NCI-H1436 treated with DMSO at 0.1 percent for 48 hours (cell line): ENCODE results near the gene CA11.

Experiments
- DNase-seq: peaks from one replicate; lab custom pipeline; 2025; lab: John Stamatoyannopoulos, UW

Gene CA11

DNA sequence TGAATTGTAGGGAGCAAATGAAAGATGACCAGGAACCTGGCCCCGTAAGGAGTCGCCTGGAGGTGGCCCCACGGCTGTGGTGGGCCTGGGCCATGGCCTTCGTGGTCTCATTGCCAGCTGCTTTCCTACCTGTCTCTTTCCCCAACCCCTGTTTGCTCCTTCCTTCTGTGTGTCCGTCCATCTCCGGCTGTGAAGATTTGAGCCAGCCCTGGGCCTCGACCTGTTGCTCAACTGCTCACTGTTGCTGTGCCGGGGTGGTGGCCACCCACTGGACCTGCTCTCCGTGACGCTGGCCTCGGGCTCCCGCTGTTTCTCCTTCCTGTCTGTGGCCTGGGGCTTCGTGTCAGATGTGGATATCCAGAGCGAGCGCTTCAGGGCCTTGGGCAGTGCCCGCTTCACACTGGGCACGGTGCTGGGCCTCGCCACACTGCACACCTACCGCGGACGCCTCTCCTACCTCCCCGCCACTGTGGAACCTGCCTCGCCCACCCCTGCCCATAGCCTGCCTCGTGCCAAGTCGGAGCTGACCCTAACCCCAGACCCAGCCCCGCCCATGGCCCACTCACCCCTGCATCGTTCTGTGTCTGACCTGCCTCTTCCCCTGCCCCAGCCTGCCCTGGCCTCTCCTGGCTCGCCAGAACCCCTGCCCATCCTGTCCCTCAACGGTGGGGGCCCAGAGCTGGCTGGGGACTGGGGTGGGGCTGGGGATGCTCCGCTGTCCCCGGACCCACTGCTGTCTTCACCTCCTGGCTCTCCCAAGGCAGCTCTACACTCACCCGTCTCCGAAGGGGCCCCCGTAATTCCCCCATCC lies 17.3 kb downstream of the CA11 start:
- no peak for DNase-seq

- DNase-seq = no peak
Observed at GRCh38 chr19:48627865-48628314, 18.1 kb downstream of the CA11 start.

- no peak for DNase-seq
Observed at GRCh38 chr19:48627201-48627864, 18.7 kb downstream of the CA11 start.

GRCh38 chr19:48625891-48626327 lies 20.1 kb downstream of the CA11 start:
- no peak for DNase-seq

GRCh38 chr19:48624791-48625723 lies 20.9 kb downstream of the CA11 start:
- DNase-seq = no peak

- DNase-seq = peak; percentile 98
Observed at GRCh38 chr19:48624067-48624594, 21.9 kb downstream of the CA11 start.

- DNase-seq = no peak
Observed at GRCh38 chr19:48623556-48624066, 22.4 kb downstream of the CA11 start.

- DNase-seq = no peak
Observed at GRCh38 chr19:48619692-48620585, 26.0 kb downstream of the CA11 start.

- DNase-seq = peak; percentile 99
Observed at GRCh38 chr19:48618916-48619691, 26.9 kb downstream of the CA11 start, which contains the start of the genes RPL18 and SPHK2. Gene RPL18, minus strand, starts transcription at chr19:48619178. Its CDS starts 35 bp downstream, at chr19:48619143. Gene SPHK2, plus strand, starts transcription at chr19:48619506. Its CDS starts 1,009 bp downstream, at chr19:48620515.

DNA sequence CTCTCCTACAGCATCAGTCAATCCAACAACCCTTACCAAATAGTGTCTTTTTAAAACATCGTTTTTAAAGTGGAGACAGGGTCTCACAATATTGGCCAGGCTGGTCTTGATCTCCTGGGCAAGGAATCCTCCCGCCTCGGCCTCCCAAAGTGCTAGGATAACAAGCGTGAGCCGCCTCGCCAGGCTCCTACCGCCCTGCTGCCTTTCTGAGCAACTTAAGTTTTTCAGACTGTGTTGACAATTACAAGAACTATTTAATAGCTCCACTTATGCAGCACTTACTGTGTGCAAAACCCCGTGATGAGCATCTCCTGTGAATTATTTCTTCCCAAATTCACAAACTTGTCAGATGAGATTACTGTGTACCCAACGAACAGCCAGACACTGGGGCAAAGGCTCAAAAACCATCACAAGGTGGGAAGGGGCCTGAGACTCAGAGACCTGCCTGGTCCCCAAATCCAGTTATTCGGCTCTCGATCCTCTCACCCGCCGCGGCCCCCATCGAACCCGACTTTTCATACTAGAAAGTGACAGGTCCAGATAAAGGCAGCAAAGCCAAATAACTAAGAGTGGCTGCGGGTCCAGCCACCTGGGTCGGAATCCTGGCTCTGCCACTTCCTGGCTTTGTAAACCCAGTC lies 27.6 kb downstream of the CA11 start:
- DNase-seq = no peak

GRCh38 chr19:48617146-48617937 lies 28.6 kb downstream of the CA11 start:
- no peak for DNase-seq

DNA sequence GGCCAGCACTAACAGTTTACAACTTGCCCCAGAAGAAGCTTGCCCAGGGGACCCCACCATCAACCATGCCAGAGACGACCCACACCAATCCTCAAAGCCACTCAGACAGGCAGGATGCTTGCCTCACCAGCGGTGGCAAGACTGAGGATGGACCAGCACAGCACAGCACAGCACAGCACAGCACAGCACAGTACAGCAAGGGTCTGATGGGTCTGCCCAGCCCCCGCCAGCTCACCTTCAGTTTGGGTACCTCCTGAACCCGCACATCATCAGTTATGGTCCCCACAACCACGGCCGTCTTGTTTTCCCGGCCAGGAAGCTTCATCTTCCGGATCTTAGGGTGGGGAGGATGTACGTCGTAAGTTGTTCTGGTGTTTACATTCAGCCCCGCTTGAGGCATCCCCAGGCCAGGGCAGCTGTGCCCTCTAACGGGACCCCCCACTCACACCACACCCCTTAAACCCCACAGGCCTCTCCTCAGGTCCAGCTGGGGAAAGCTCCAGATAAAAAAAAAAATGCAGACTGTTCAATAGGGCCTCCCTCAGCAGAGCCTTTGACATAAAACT lies 29.4 kb downstream of the CA11 start:
- no peak for DNase-seq

- DNase-seq = no peak
Observed at GRCh38 chr19:48616041-48616436, 29.9 kb downstream of the CA11 start.

DNA sequence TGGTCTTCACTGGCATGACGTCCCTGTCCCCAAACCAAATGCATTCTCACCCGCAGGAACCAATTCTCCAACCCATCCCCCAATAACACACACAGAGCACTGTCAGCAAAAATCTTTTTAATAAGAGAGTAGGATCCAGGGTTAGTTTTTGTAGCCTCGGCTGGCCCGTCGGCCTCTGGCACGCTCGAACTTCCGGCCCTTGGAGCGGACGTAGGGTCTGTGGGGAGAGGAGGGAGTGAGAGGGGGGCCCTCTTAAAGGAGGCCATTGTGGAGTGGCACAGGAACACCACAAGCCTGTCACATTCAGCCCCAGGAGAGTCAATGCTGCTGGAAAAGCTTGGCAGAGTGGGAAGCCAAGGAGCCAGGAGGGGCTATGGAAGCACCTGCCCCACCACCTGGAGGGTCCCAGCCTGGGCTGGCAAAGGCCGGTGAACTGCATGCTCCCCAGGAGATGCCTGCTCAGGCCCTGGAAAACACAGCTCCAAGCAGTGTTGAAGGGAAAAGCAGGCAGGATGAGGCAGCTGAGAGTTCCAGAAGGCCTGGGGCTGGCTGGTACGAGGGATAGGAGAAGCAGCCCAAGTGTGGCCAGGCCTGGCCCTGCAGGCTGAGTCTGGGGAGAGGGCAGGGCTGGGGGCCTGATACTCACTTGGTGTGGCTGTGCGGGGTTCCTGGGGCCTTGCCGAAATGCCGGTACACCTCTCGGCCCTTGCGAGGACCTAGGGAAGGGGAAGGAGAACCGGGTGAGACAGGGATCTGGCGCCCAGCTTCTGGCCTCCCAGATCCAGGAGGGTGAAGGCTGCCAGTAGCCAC lies 30.6 kb downstream of the CA11 start:
- no peak for DNase-seq

DNA sequence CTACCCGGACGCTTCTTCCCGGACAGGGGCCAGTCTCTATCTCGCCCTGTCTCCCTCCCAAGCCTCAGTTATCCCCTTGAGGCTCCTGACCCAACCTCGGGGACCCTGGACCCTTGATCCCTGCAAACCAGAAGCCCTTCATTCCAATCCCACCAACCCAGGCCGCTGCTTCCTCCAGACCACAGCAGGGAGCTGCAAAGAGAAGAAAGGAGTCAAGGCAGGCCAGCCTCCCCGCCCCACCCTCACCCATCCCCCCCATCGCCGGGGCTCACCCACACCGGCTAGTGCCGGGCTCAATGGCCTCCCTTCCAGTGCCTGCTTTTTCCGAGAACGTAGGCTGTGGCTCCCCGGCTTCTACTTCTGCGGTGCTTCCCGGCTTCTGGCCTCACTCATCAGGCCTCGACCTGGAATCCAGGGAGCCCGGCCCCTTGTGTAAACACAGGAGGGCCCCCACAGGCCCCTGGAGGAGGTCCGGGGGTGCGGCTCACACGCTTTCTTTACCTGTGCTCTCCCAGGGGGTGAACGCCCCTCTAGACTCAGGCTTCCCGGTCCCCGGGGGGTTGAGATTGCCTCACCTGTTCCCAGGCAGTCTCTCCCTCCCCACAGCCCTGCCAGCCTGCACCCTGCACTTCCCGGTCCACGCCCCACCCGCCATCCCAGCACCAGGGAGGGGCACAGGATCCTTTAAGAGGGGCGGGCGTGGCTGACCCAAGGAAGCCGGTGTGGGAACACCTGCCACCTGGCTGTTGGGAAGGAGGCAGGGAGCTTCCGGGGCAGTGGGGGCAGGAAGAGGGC lies 31.4 kb downstream of the CA11 start, which contains the start of gene FAM83E:
FAM83E (minus strand) TSS at position 641 of the 795 bp plus-strand sequence. CDS start 1,704 bp downstream, outside the sequence.
- no peak for DNase-seq

GRCh38 chr19:48613852-48614435 lies 32.0 kb downstream of the CA11 start:
- DNase-seq = no peak
